HEK293 (cell line): Measurements from ENCODE around the gene SPARC.

Experiments
- CTCF ChIA-PET: fragments of 350-600 bp; formaldehyde crosslinking; extraction: SDS; loops from one replicate; lab custom pipeline; 2021; ENCODE audit warnings: antibody characterized with exemption; lab: Yijun Ruan, JAX
- POLR2A ChIA-PET: fragments of 300-600 bp; formaldehyde crosslinking; extraction: SDS; loops from one replicate; lab custom pipeline; 2020; ENCODE audit warnings: antibody characterized with exemption, inconsistent platforms; lab: Yijun Ruan, JAX
- H3K27ac ChIP-seq: fragments of 200-500 bp; sonication (Bioruptor generic); 2 replicates; pipeline ENCODE4 v1.5.1; 2014; ENCODE audit warnings: low read depth, low read length, control low read depth, inconsistent platforms; ENCODE audit errors: extremely low read depth
- H3K36me3 ChIP-seq, 2 experiments: fragments of 200-500 bp in 1 of 2; sonication (Bioruptor generic) in 1 of 2; 1 replicate in 1 of 2; 2 replicates in 1 of 2; pipeline ENCODE4 v1.5.1; 2014 to 2017; ENCODE audit warnings: inconsistent platforms in 2 of 2, low read length in 2 of 2; ENCODE audit not compliant: control insufficient read depth in 2 of 2, insufficient read depth in 1 of 2
- H3K4me1 ChIP-seq: fragments of 200-500 bp; sonication (Bioruptor generic); 2 replicates; pipeline ENCODE4 v1.5.1; 2014; ENCODE audit warnings: mild to moderate bottlenecking, low read length, inconsistent platforms; ENCODE audit not compliant: control insufficient read depth, insufficient read depth
- H3K4me3 ChIP-seq: 2 replicates; pipeline ENCODE4 v1.5.1; 2011; ENCODE audit warnings: low read depth, mild to moderate bottlenecking, control low read depth, low read length, moderate library complexity
- H3K9me3 ChIP-seq: fragments of 200-500 bp; sonication (Bioruptor generic); 2 replicates; pipeline ENCODE4 v1.5.1; 2014; ENCODE audit warnings: low read depth, low read length, inconsistent platforms; ENCODE audit not compliant: control insufficient read depth, insufficient read depth
- EGR2 ChIP-seq: fragments of 450-650 bp; formaldehyde crosslinking; IDR thresholded peaks from 2 replicates; pipeline ENCODE4 v1.5.1; 2016; ENCODE audit warnings: low read depth, missing biosample characterization, missing genetic modification characterization
- ZBTB1 ChIP-seq: fragments of 450-650 bp; formaldehyde crosslinking; IDR thresholded peaks from 2 replicates; pipeline ENCODE4 v1.5.1; 2016; ENCODE audit warnings: missing biosample characterization, missing genetic modification characterization
- ZNF112 ChIP-seq: fragments of 450-650 bp; formaldehyde crosslinking; IDR thresholded peaks from 2 replicates; pipeline ENCODE4 v1.5.0; 2017; ENCODE audit warnings: missing biosample characterization, missing genetic modification characterization
- ZNF140 ChIP-seq: fragments of 450-650 bp; formaldehyde crosslinking; IDR thresholded peaks from 2 replicates; pipeline ENCODE4 v1.5.1; 2016; ENCODE audit warnings: missing biosample characterization, missing genetic modification characterization
- ZNF202 ChIP-seq: fragments of 450-650 bp; formaldehyde crosslinking; IDR thresholded peaks from 2 replicates; pipeline ENCODE4 v1.5.1; 2016; ENCODE audit warnings: missing biosample characterization, missing genetic modification characterization, borderline replicate concordance
- ZNF24 ChIP-seq: fragments of 450-650 bp; formaldehyde crosslinking; IDR thresholded peaks from 2 replicates; pipeline ENCODE4 v1.5.1; 2016; ENCODE audit warnings: missing biosample characterization, missing genetic modification characterization
- ZNF292 ChIP-seq: fragments of 450-650 bp; formaldehyde crosslinking; IDR thresholded peaks from 2 replicates; pipeline ENCODE4 v1.5.1; 2016; ENCODE audit warnings: low read depth, missing biosample characterization, missing genetic modification characterization, borderline replicate concordance
- ZNF37A ChIP-seq: fragments of 450-650 bp; IDR thresholded peaks from 2 replicates; pipeline ENCODE4 v1.5.1; 2018; ENCODE audit warnings: missing biosample characterization, missing genetic modification characterization
- ZNF571 ChIP-seq: fragments of 450-650 bp; formaldehyde crosslinking; IDR thresholded peaks from 2 replicates; pipeline ENCODE4 v1.5.0; 2017; ENCODE audit warnings: missing biosample characterization, missing genetic modification characterization
- ZNF600 ChIP-seq: fragments of 450-650 bp; formaldehyde crosslinking; IDR thresholded peaks from 2 replicates; pipeline ENCODE4 v1.5.1; 2016; ENCODE audit warnings: missing biosample characterization, missing genetic modification characterization
- ZNF660 ChIP-seq: fragments of 450-650 bp; IDR thresholded peaks from 2 replicates; pipeline ENCODE4 v1.5.1; 2018; ENCODE audit warnings: missing biosample characterization, mild to moderate bottlenecking, missing genetic modification characterization
- ZNF776 ChIP-seq: fragments of 450-650 bp; formaldehyde crosslinking; IDR thresholded peaks from 2 replicates; pipeline ENCODE4 v1.5.0; 2017; ENCODE audit warnings: missing biosample characterization, missing genetic modification characterization, borderline replicate concordance
- TF ChIP-seq, protein P1 (sequence below): fragments of 450-650 bp; formaldehyde crosslinking; IDR thresholded peaks from 2 replicates; pipeline ENCODE4 v1.5.1; 2016; ENCODE audit warnings: missing biosample characterization, missing genetic modification characterization
- TF ChIP-seq, protein P2 (sequence below): fragments of 450-650 bp; formaldehyde crosslinking; conservative IDR thresholded peaks from 2 replicates; pipeline ENCODE4 v1.5.1; 2016; ENCODE audit warnings: low read depth, missing biosample characterization, missing genetic modification characterization

The SPARC gene

DNA sequence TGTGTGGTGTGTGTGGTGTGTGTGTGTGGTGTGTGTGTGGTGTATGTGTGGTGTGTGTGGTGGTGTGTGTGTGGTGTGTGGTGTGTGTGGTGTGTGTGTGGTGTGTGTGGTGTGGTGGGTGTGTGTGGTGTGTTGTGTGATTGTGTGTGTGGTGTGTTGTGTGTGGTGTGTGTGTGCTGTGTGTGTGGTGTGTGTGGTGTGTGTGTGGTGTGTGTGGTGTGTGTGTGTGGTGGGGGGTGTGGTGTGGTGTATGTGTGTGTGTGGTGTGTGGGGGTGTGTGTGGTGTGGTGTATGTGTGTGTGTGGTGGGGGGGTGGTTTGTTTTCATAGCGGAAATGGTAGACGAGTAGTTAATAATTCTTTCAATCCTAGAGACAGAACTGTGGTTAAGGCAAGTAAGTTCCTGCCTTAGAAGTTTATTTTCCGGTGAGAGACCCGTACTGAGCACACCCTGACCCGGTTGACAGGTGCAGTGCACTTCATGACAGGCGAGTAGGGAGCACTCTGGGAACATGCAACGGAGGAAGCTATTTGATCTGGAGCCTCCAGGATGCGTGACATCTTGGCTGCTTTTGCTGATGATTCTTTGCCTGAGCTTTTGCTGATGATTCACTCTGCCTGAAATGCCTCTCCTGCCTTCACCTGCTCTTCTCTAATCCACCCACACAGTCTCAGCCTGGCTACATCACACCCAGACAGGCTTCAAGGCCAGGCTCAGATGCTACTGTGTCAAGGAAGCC, 73.9 kb downstream of the SPARC start (continued):
- TF ChIP-seq ZNF600 (tag by site-specific recombination) (no peak), EGR2 (tag by site-specific recombination) (peak; percentile 36; the same call in 1 of the 2 replicates), ZNF24 (tag by site-specific recombination) (no peak), ZNF776 (tag by site-specific recombination) (0 out of 2 replicates have a peak, but pooled peaks have one; percentile 58), ZNF292 (tag by site-specific recombination) (no peak), ZNF140 (tag by site-specific recombination) (no peak), ZNF37A (no peak), ZNF202 (tag by site-specific recombination) (no peak)

DNA sequence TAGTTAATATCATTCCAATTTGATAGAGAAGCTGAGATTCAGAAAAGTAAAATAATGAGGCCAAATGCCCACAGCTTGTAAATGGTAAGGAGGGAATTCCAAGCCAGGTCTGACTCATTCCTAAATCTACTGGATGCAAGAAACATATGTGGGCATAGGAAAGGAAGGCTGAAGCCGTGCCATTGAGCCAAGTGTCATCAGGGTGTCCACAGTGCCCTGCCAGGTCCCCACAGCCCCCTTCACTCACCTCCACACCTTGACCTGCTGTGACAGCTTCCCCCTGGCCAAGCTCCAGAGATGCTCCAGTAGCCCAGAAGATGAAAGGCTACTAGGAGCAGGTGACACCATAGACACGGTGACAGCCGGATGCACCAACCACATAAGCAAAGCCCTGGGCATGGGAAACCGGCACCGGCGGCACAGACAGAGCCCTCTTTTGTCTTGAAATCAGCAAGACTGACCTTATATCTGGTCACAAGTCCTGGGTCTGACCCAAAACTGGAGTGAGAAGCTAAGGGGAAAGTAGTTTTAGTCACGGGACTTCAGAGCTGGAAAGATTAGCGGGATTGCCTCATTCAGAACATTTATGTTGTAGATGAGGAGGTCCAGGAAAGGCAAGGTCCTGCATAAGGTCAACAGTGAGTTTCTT, 75.5 kb downstream of the SPARC start:
- Histone ChIP-seq H3K4me3 (no peak overlapping the region), H3K27ac (no peak overlapping the region), H3K9me3 (no peaks in the 10 kb centered on the region), H3K4me1 (no peaks in the 10 kb centered on the region), H3K36me3 (no peaks in the 10 kb centered on the region)
- no peak for TF ChIP-seq ZNF112 (tag by site-specific recombination)
- TF ChIP-seq, protein P1, sequence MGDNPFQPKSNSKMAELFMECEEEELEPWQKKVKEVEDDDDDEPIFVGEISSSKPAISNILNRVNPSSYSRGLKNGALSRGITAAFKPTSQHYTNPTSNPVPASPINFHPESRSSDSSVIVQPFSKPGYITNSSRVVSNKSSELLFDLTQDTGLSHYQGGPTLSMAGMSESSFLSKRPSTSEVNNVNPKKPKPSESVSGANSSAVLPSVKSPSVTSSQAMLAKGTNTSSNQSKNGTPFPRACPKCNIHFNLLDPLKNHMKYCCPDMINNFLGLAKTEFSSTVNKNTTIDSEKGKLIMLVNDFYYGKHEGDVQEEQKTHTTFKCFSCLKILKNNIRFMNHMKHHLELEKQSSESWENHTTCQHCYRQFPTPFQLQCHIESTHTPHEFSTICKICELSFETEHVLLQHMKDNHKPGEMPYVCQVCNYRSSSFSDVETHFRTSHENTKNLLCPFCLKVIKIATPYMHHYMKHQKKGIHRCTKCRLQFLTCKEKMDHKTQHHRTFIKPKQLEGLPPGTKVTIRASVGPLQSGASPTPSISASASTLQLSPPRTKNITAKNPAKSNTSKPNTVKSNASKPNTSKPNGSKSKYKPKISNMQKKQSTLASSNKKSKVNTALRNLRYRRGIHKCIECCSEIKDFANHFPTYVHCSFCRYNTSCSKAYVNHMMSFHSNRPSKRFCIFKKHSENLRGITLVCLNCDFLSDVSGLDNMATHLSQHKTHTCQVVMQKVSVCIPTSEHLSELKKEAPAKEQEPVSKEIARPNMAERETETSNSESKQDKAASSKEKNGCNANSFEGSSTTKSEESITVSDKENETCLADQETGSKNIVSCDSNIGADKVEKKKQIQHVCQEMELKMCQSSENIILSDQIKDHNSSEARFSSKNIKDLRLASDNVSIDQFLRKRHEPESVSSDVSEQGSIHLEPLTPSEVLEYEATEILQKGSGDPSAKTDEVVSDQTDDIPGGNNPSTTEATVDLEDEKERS (tag by site-specific recombination), result no peak
- TF ChIP-seq ZBTB1, result no peak
- TF ChIP-seq, protein P2, sequence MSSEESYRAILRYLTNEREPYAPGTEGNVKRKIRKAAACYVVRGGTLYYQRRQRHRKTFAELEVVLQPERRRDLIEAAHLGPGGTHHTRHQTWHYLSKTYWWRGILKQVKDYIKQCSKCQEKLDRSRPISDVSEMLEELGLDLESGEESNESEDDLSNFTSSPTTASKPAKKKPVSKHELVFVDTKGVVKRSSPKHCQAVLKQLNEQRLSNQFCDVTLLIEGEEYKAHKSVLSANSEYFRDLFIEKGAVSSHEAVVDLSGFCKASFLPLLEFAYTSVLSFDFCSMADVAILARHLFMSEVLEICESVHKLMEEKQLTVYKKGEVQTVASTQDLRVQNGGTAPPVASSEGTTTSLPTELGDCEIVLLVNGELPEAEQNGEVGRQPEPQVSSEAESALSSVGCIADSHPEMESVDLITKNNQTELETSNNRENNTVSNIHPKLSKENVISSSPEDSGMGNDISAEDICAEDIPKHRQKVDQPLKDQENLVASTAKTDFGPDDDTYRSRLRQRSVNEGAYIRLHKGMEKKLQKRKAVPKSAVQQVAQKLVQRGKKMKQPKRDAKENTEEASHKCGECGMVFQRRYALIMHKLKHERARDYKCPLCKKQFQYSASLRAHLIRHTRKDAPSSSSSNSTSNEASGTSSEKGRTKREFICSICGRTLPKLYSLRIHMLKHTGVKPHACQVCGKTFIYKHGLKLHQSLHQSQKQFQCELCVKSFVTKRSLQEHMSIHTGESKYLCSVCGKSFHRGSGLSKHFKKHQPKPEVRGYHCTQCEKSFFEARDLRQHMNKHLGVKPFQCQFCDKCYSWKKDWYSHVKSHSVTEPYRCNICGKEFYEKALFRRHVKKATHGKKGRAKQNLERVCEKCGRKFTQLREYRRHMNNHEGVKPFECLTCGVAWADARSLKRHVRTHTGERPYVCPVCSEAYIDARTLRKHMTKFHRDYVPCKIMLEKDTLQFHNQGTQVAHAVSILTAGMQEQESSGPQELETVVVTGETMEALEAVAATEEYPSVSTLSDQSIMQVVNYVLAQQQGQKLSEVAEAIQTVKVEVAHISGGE (tag by site-specific recombination), result no peak
- TF ChIP-seq ZNF571 (tag by site-specific recombination), result no peak
- no peak for TF ChIP-seq ZNF660
- POLR2A ChIA-PET, result no interaction called here
- CTCF ChIA-PET, result no interaction called here
